Parathyroid adenoma (tissue), 2 donors: ENCODE data around the gene CRYBG1.

Source experiments
- H2AFZ ChIP-seq: fragments of 300-600 bp; sonication (generic); one replicate; pipeline ENCODE4 v1.7.0; 2017; ENCODE audit warnings: antibody characterized with exemption, mild to moderate bottlenecking
- H3K27ac ChIP-seq: fragments of 300-600 bp; sonication (generic); one replicate; pipeline ENCODE4 v1.7.0; 2017
- H3K27me3 ChIP-seq: fragments of 300-600 bp; sonication (generic); one replicate; pipeline ENCODE4 v1.7.0; 2017; ENCODE audit warnings: low read length; ENCODE audit not compliant: control insufficient read depth, insufficient read depth
- H3K36me3 ChIP-seq: fragments of 300-600 bp; sonication (generic); one replicate; pipeline ENCODE4 v1.7.0; 2017; ENCODE audit warnings: low read length; ENCODE audit not compliant: control insufficient read depth, insufficient read depth
- H3K4me1 ChIP-seq: fragments of 300-600 bp; sonication (generic); one replicate; pipeline ENCODE4 v1.7.0; 2017; ENCODE audit warnings: control low read depth
- H3K4me2 ChIP-seq: fragments of 300-600 bp; sonication (generic); one replicate; pipeline ENCODE4 v1.7.0; 2017; ENCODE audit warnings: low read length
- H3K4me3 ChIP-seq: fragments of 300-600 bp; sonication (generic); one replicate; pipeline ENCODE4 v1.7.0; 2017; ENCODE audit warnings: low read depth, low read length
- H3K79me2 ChIP-seq: fragments of 300-600 bp; sonication (generic); one replicate; pipeline ENCODE4 v1.7.0; 2017; ENCODE audit warnings: control low read depth
- H3K9ac ChIP-seq: fragments of 300-600 bp; sonication (generic); one replicate; pipeline ENCODE4 v1.7.0; 2017; ENCODE audit warnings: mild to moderate bottlenecking
- H3K9me3 ChIP-seq: fragments of 300-600 bp; sonication (generic); one replicate; pipeline ENCODE4 v1.7.0; 2017; ENCODE audit warnings: low read length; ENCODE audit not compliant: control insufficient read depth
- TF ChIP-seq, protein P1 (sequence below): fragments of 300-600 bp; sonication (generic); IDR thresholded peaks from one replicate; pipeline ENCODE4 v1.7.0; 2017; ENCODE audit warnings: antibody characterized with exemption, mild to moderate bottlenecking
- donor health status: primary hyperparathyroidism.

The CRYBG1 gene

DNA sequence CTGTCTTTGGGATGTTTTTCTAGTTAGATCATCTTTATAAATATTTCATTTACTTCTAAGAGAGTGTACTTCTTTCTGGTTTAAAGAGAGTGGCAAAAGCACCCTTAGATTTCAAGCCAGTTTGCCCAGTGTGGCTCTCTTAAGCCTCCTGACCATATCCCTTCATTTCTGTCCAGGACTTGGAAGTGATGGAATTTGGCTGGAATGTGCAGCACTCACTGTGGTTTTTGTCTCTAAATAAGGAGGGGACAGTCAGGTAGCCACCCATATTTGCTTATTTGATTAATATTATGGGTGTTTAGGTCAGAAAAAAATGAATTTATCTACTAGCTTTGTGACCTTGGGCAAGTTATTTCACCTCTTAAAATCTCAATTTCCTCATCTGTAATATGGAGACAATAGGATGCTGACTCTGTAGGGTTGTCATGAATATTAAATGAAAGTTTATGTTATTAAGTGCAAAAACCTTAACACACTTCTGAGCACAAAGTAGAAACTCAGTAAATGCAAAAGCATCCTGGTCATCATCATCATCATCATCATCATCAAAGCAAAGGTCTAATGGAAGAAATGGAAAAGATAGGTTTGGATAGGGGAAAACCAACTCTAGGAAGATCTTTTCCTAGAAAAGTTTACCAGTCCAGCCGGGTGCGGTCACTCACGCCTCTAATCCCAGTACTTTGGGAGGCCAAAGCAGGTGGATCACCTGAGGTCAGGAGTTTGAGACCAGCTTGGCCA, 3.1 kb downstream of the CRYBG1 start:
- Histone ChIP-seq H3K4me3 (no peak overlapping the region), H3K9me3 (no peaks in the 10 kb centered on the region), H3K4me2 (no peak overlapping the region), H2AFZ (no peak overlapping the region), H3K36me3 (no peaks in the 10 kb centered on the region), H3K9ac (no peak overlapping the region), H3K27ac (no peak overlapping the region), H3K27me3 (no peaks in the 10 kb centered on the region), H3K4me1 (no peaks in the 10 kb centered on the region), H3K79me2 (no peaks in the 10 kb centered on the region)
- TF ChIP-seq, protein P1, sequence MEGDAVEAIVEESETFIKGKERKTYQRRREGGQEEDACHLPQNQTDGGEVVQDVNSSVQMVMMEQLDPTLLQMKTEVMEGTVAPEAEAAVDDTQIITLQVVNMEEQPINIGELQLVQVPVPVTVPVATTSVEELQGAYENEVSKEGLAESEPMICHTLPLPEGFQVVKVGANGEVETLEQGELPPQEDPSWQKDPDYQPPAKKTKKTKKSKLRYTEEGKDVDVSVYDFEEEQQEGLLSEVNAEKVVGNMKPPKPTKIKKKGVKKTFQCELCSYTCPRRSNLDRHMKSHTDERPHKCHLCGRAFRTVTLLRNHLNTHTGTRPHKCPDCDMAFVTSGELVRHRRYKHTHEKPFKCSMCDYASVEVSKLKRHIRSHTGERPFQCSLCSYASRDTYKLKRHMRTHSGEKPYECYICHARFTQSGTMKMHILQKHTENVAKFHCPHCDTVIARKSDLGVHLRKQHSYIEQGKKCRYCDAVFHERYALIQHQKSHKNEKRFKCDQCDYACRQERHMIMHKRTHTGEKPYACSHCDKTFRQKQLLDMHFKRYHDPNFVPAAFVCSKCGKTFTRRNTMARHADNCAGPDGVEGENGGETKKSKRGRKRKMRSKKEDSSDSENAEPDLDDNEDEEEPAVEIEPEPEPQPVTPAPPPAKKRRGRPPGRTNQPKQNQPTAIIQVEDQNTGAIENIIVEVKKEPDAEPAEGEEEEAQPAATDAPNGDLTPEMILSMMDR: no peak

DNA sequence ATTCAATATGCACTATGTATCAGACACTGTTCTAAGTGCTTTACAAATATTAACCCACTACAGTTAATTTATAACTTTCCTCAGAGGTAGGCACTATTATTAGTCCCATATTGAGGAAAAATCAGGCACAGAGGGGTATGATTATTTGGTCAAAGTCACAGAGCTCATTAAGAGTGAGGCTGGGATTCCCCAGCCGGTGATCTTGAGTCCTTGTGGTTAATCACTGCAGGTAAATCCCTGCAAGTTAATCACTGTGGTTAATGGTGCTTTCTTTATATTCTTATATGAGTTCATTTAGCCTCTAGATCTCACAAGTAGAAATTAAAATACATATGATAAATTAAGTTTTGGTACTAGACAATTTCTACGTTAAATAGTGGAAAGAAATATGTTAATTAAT, 9.2 kb downstream of the CRYBG1 start:
- no peak overlapping the region for H2AFZ ChIP-seq
- no peak overlapping the region for H3K4me2 ChIP-seq
- H3K36me3 ChIP-seq: no peaks in the 10 kb centered on the region
- H3K27me3 ChIP-seq: no peaks in the 10 kb centered on the region
- TF ChIP-seq, protein P1: no peak
- no peaks in the 10 kb centered on the region for H3K4me1 ChIP-seq
- H3K27ac ChIP-seq: no peak overlapping the region
- H3K79me2 ChIP-seq: no peaks in the 10 kb centered on the region
- H3K9me3 ChIP-seq: no peaks in the 10 kb centered on the region
- no peak overlapping the region for H3K4me3 ChIP-seq
- H3K9ac ChIP-seq: no peak overlapping the region

GRCh38 chr6:106370639-106371038, 10.1 kb downstream of the CRYBG1 start:
- Histone ChIP-seq H3K36me3 (no peaks in the 10 kb centered on the region), H2AFZ (no peak overlapping the region), H3K4me3 (no peak overlapping the region), H3K27ac (no peak overlapping the region), H3K4me2 (no peak overlapping the region), H3K9me3 (no peaks in the 10 kb centered on the region), H3K79me2 (no peaks in the 10 kb centered on the region), H3K27me3 (no peaks in the 10 kb centered on the region), H3K4me1 (no peaks in the 10 kb centered on the region), H3K9ac (no peak overlapping the region)
- TF ChIP-seq, protein P1: no peak

- Histone ChIP-seq H3K36me3 (no peaks in the 10 kb centered on the region), H3K4me1 (no peaks in the 10 kb centered on the region), H3K4me3 (no peak overlapping the region), H2AFZ (no peak overlapping the region), H3K79me2 (no peaks in the 10 kb centered on the region), H3K9ac (no peak overlapping the region), H3K27ac (no peak overlapping the region), H3K9me3 (no peaks in the 10 kb centered on the region), H3K27me3 (no peaks in the 10 kb centered on the region), H3K4me2 (no peak overlapping the region)
- TF ChIP-seq, protein P1: no peak
Observed at GRCh38 chr6:106372838-106373501, 12.5 kb downstream of the CRYBG1 start.
